DMS 273 (cell line): ENCODE measurements around the gene NCOA1.
"Not testable (repeated sequence)": the region's sequence is repeated elsewhere in the genome, so short reads cannot be mapped to it uniquely, and the experiment has no call there.

Source experiments
- DNase-seq: peaks from one replicate; lab custom pipeline; 2025; ENCODE audit not compliant: unreplicated experiment; lab: John Stamatoyannopoulos, UW

Gene NCOA1

DNA sequence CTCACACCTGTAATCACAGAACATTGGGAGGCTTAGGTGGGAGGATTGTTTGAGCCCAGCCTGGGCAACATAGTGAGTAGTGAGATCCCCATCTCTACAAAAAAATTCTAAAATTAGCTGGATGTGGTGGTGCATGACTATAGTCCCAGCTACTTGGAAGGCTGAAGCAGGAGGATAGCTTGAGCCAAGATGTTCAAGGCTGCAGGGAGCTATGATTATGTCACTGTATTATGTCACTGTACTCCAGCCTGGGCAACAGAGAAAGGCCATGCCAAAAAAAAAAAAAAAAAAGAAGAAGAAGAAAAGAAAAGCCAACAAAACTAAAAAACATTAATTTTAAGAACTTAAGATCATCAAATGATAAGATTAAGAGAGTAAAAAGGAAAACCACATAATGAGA is 17.4 kb upstream of the NCOA1 start:
- no peak for DNase-seq

DNA sequence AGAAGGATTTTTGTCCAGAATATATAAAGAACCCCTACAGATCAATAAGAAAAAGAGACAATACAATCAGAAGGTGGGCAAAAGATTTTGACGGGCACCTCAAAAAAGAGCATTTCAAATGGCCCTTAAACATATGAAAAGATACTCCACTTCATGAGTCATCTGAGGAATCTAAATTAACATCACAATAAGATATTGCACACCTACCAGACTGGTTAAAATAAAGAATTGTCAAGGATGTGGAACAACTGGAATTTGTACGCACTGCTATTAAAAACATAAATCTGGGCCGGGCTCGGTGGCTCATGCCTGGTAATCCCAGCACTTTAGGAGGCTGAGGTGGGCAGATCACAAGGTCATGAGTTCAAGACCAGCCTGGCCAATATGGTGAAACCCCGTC is 17.0 kb upstream of the NCOA1 start:
- DNase-seq: no peak

DNA sequence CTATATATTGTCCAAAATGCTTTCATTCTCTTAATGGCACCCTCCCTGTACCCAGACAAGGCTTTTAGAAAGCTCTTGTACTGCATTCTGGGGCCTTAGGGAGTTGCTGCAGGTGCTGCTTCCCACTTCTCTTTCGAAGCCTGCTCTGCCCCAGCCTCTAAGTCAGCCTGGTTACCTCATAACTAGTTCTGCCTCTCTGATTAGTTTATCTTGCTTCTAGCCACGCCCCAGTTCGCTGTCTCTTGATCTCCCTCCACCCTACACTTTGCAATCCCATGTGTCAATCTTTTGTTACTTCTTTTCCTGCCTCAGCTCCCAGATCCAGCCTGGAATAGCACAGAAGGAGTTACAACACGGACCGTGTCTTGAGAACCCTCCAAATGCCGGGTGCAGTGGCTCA is 13.8 kb upstream of the NCOA1 start:
- no peak for DNase-seq

DNA sequence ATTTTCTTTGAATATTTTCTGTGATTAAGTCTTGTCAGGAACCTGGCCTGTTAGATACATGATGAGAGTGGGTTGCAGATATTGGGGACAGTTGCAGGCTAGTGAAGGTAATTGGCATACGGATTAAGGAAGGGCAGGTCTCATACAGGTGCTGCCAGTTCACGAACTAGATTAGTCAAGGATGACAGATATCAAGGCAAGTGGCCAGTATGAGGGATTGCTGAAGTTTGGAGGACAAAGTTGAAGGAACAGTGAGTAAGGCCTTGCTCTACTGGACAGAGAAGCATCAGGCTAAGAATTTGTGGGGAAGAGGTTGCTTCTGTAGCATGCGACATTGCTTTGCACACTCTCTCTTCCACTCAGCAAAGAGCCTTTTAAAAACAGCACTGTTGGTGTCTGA is 12.8 kb upstream of the NCOA1 start:
- DNase-seq: no peak

DNA sequence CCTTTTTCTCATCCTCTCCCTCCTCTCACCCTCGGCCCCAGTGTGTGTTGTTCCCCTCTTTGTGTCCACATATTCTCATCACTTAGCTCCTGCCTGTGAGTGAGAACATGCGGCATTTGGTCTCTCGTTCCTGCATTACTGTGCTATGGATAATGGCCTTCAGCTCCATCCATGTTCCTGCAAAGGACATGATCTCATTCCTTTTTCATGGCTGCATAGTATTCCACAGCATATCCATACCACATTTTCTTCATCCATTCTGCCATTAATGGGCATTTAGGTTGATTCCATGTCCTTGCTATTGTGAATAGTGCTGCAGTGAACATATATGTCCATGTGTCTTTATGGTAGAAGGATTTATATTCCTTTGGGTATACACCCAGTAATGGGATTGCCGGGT is 10.8 kb upstream of the NCOA1 start:
- DNase-seq: no peak

DNA sequence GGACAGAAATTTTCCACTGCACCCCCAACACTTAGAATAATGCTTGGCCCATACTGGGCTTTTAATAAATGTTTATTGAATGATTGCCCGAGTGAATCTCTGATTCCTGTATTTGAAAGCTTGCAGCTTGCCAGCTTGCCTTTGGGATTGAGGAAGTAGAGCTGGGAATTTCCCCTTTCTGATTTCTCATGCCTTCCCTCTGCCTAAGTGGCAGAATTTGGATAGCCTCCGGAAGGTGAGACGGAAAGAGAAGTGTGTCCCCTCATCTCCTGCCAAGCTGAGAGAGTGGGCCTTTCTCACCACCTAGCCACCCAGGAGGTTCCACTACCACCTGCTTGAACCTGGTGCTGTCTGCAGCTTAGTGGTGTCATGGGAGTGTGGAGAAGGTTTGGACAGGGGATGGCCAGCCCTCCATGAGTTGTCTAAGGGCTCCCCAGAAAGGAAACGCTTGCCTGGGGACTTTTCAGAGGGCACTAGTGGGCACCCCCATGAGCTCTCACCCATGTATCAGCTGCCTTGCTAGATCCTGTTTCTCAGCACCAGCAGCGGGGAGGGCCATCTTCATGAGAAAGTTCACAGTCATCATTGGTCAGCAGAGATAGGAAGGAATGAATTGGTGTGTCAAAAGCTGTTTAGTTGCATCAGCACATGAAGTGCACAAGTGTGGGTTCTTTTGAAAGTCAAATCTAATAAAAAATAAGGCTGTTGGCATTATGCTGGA is 8.6 kb upstream of the NCOA1 start:
- no peak for DNase-seq

DNA sequence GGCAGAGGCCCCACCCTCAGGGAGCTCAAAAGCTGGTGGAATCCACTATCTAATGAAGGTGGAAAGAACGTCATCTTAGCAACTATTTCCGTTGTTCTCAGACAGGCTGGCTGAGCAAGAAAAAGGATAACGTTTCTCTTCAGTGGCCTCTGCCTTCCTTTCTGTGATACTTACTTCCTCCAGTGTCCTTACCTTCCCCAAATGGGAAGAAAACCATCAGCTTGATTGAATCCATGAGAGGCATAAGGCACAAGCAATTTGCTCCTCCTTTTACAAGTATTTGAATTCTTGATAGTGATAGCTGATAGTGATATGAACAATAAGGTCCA is 8.1 kb upstream of the NCOA1 start:
- DNase-seq: no peak

DNA sequence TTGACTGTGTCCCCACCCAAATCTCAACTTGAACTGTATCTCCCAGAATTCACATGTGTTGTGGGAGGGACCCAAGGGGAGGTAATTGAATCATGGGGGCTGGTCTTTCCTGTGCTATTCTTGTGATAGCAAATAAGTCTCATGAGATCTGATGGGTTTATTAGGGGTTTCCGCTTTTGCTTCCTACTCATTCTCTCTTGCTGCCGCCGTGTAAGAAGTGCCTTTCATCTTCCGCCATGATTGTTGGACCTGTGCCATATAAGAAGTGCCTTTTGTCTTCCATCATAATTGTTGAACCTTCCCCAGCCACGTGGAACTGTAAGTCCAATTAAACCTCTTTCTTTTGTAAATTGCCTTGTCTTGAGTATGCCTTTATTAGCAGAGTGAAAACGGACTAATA is 6.4 kb upstream of the NCOA1 start:
- DNase-seq: not testable (repeated sequence)

DNA sequence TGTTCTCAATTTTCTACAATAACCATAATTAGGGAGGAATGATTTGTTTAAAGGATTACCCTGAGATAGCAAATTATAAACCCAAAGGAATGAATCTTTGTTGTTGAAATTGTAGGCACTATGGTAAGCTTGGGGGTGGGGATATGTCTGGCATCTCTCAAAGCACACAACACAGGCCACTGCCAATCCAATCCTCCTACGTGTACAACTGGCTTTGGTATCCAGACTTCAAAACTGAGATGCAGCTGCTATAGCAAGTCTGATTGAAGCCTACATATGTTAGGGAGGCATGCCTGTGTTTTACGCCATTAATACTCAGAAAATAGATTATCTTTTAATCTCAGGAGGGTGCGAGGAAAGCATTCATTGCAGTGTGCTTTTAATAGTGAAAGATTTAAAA is 5.9 kb upstream of the NCOA1 start:
- no peak for DNase-seq

DNA sequence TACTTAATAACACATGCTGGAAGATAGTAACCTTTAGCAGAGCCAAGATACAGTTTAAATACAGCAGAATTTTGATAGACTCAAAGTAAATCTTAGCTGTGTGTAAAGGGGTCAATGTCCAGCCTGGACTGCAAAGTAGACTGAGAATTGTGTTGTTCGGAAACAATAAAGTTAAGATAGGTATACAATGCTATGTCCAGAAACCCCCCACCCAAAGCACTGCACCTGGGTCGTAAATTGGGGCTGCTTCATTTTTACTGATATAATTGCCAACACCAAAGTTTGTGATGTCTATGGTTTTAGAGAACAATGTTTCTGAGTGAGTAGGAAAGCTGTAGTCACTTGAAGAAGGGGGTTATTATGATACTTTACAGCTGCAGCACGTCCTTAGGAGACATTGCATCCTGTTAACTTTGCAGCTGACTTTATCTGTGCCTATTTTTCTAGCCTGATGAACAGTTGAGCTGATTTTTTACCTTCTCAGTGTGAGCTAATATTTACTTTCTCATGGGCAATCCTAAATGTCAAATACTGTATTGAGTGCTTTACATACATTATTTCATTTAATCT is 4.3 kb upstream of the NCOA1 start:
- no peak for DNase-seq

DNA sequence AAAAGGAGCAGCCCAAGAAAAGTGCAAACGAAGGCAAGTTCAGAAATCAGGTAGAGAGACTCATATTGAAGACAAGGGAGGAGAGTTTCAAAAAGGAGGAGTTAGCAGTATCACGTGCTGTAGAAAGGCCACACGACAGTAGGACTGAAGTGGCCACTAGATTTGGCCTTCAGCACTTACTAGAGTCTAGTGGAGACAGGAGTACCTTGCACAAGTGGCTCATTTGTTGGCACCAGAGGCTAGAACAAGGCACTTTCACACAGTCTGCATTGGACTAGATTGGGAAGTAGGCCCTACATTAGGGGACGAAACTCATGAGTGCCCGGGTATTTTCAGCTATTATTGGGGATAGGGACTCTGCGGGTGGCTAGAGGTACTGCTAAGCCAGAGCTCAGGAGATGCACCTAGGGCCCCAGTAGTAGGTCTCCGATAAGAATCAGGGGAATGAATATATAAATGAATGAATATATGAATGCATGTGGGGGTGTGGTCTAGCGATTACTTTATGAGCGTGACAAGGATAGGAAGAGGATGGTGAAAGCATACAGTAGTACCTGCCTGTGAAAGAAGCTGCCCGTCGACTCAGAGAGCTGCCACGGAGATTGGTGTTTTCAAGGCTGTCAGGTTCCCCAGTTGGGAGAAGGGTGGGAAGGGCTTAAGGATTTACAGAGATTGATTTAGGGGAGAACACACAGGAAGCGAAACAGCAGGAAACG is 1.4 kb upstream of the NCOA1 start:
- DNase-seq: no peak

DNA sequence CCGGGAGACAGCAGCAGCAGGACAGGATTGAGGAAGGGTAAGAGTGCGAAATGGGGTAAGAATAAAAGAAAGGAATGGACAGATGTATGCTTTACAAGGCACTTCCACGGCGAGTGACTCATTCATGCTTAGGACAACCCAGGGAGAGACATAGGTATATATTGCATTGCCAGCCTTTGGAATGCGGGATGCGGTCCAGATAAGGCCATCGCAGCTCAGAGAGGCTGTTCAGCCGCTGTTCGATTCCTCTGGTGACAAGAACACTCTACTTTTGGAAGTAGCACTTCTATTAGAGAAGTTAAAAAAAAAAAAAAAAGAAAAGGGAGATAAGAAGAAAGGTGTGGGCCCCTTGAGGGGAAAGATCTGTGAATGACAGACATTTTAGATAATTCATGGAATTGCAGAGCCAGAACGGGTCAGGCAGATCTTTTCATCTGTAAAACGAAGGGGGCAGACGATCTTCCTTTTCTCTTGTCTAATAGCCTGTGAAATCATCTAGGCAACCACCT is 819 bp upstream of the NCOA1 start:
- peak; percentile 40 for DNase-seq

DNA sequence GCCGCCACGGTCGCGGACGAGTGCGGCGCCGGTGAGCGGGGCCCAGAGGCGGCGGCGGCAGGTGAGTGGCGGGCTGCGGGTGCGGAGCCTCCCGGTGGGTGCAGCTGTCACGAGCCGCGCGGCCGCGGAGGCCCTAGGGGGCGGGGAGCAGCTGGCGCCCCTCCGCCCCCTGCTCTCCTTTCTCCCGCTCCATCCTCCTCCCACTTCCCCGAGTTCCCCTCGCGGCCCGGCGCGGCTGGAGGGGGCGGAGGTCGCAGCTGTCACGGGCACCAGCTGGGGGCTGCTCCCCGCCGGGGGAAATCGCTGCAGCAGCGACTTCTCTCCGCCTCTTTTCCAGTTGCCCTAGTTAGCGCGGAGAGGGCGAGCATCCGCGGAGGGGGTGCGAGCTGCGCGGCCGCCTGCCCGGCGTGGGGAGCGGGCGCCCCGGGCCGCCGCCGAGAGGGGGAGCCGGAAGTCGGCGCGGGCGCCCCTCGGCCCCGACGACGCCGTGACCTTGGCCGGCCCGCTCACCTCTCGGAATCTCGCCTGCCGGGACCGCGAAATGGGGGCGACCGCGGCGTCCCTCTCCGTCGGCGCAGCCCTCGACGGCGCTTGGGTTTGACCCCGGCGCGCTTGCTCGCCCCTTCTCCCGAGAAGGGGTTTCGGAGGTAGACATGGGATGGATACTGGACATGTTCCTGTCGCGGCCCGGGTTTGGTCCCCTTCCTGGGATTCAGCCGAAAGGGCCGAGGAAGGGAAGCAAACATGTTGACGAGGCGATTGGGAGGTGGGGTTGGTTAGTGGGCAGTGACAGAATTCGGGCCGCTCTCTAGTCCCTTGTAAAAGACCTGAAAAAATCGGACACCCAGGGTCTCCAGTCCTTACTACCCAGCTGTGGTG is 727 bp downstream of the NCOA1 start:
- DNase-seq: peak; percentile 90

DNA sequence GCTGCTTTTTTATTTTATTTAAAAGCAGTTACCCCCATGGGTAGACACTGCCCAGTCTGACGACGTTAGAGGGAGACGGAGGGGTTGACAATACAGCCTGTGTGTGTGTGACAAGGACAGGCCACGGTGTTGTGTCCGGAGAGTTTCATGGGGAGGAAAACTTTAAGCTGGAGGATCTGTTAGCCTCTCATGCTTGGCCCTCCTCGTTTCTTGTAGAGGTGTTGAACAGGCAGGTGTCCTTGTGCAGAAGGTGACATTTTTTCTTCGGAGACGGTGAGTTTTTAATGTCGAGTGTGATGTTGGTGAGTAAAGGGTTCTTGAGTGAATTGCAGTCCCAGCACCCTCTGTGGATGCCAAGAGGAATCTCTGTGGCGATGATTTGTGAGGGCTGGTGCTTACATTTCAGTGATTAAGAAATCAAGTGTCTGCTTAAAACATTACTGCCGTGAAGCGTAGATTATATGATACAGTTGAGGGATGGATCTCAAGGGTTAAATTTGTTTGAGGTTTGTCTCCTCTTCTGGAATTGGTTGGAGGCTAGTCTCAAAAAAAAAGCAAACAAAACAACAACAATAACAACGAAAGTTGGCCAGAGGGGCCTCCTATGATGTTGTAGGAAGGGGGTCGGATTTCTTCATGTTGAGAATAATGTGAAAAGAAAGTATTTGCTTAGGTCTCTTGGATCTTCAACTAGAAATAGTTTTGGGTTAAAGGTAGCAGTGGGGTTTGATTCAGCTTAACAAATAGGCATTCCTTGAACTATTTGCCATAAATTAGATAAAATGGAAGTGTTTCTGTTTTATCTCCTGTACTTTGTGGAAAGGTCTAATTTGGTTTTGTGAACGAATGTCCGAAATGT is 1.6 kb downstream of the NCOA1 start:
- DNase-seq: peak; percentile 36

DNA sequence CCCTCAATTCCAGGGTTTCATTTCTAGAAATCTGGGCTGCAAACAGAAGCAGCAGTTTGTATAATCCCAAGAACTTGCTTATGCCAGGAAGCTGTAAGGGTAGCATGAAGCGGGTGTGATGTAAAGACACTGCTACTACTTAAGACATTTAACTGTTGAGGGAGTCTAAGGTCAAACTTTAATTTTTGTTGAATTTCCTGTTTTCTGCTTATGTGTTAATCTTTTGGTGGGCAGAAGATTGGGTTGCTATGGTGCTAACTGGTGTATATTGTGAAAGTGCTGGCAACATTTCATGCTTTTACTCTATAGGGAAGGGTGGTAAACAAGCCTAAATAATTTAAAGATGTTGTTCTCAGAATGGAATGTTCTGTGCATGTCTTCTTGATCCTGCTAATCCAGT is 2.7 kb downstream of the NCOA1 start:
- no peak for DNase-seq

DNA sequence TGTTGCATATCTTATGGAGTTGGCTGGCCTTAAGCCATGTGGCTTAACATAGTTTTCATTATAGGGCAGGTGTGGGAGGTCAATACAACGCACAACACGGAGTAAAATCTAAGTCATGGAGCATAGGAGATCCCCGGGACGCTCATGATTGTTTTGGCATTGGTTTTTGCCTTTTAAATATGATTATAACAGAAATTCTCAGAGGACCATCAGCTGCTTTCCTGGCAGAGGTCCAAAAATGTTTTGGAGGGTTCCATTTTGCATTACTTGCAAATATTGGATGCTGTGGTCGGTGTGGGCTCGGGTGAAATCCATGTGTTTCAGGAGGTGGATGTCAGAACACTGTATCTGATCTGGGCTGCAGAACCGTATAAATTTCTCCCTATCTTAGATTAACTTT is 3.4 kb downstream of the NCOA1 start:
- peak; percentile 13 for DNase-seq

DNA sequence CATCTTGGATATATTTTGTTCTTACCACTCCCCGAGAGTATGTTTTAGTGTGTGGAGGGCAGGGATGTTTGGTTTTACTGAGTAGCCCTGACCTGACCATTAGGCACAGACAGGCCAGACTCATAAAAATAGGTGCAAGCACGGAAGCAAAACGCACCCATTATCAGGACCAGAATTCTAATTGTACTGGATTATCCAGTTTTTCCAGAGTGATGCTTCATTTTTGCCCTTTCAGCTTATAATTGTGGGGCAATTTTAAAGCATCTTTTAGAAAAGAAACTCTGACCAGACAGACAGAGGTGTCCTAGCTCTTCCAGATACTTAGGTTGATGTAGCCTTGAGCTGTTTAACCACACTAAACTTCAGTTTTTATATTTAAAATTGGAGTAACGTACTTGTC is 4.4 kb downstream of the NCOA1 start:
- no peak for DNase-seq

DNA sequence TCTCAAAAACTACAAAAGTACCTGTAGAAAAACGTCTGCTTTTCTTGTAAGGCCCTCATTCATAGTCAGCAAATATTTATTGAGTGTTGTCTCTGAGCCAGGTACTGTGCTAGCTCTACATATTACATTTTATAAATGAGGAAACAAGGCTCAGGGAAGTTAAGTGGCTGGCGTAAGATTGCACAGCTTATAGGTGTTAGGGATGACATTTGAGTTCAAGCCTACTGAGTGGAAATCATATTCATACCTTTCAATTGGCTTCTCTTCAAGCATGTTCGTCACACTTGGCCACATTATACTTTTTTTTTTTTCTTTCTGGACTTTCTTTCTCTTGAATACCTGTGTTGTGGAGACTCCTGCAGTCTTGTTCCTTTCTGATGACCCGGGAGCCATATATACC is 5.9 kb downstream of the NCOA1 start:
- DNase-seq: no peak

DNA sequence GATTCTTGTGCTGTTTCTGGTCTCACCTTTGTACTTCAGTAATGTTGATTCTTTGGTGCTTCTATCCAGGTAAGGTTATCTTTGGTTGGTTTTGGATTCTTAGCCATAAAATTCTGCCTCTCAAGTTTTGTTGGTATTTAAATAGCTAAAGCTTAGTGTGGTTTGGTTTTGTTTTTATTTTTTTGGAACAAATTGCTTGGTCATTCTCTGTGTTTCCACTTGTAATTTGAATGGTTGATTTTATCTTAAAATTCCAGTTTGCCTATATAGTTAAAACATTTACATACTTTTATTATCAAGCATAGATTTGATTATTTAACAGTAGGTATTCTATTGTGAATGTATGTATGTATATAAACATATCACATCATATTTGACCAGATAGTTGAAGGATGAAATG is 6.6 kb downstream of the NCOA1 start:
- no peak for DNase-seq

DNA sequence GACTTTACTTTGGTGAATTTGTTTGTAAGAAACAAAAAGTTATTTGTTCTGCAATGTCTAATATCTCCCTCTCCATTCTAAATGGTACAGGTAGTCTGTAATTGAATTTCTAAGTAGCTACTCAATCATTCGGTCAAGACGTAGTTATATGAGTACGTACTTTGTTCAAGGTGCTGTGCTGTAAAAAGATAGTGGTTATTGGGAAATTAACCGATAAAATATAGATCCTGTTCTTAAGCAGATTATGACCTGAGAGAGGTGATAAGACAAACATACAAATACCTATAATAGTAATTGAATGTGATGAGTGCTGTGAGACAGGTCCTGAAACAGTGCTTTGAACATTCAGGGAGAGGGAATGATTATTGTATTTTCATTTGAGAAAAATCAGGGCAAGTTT is 7.1 kb downstream of the NCOA1 start:
- DNase-seq: no peak

DNA sequence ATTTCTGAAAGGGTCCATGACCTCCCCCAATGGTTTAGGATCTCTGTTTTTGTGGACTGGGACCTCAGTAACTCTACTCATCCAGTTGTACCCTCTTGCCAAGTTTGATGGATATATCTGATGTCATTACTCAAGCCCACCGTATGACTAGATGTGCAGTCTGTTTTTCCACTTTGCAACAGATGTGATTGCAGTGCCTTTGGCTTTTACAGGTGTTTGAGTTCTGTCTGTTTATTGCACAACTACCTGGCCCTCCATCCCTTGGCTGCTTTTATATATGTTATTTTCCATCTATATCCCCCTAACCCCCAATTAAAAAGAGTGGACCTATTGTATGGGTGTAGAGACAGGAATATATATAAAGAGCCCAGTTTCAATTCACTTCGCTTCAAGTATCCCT is 10.8 kb downstream of the NCOA1 start:
- peak; percentile 24 for DNase-seq
